Astrocyte (in vitro differentiated cells and primary cell): ENCODE results near the gene ARPC2.

ENCODE experiments used
- CTCF ChIP-seq: IDR thresholded peaks from 2 replicates; pipeline ENCODE4 v1.5.1; 2011; ENCODE audit warnings: low read depth, mild to moderate bottlenecking, inconsistent platforms, low read length, moderate library complexity; ENCODE audit not compliant: insufficient read depth
- EZH2 ChIP-seq: IDR thresholded peaks from 2 replicates; pipeline ENCODE4 v1.6.1; 2012; ENCODE audit warnings: mild to moderate bottlenecking, low read length, inconsistent platforms; ENCODE audit not compliant: insufficient read depth

GRCh38 chr2:218226903-218227302, 9.9 kb downstream of the ARPC2 start:
- TF ChIP-seq CTCF = no peak
- TF ChIP-seq EZH2 = no peak
